OCI-LY1 (cell line): ENCODE results near the gene JAKMIP3.

ENCODE experiments used
- H2AFZ ChIP-seq: fragments of 200-600 bp; sonication (generic), shearing (Covaris generic); 2 replicates; pipeline ENCODE4 v1.6.0; 2014; ENCODE audit warnings: antibody characterized with exemption, mild to moderate bottlenecking, low read length
- H3F3A ChIP-seq: fragments of 200-600 bp; sonication (generic), shearing (Covaris generic); 2 replicates; pipeline ENCODE4 v1.6.0; 2014; ENCODE audit warnings: mild to moderate bottlenecking, antibody characterized with exemption, low read length, moderate library complexity; ENCODE audit not compliant: insufficient read depth
- H3K27ac ChIP-seq: fragments of 200-600 bp; sonication (generic); 2 replicates; pipeline ENCODE4 v1.5.1; 2014; ENCODE audit warnings: low read length, mixed run types, mild to moderate bottlenecking, low read depth; ENCODE audit not compliant: poor library complexity, severe bottlenecking
- H3K27me3 ChIP-seq: fragments of 200-600 bp; sonication (generic); 2 replicates; pipeline ENCODE4 v1.6.0; 2014; ENCODE audit warnings: antibody characterized with exemption, mild to moderate bottlenecking, low read length, moderate library complexity; ENCODE audit not compliant: insufficient read depth
- H3K36me3 ChIP-seq: fragments of 200-600 bp; sonication (generic); 2 replicates; pipeline ENCODE4 v1.6.1; 2014; ENCODE audit warnings: mild to moderate bottlenecking, antibody characterized with exemption, low read length, moderate library complexity, mixed read lengths; ENCODE audit not compliant: insufficient read depth
- H3K4me1 ChIP-seq: fragments of 200-600 bp; sonication (generic); 2 replicates; pipeline ENCODE4 v1.5.1; 2014; ENCODE audit warnings: mild to moderate bottlenecking, low read length, moderate library complexity; ENCODE audit not compliant: insufficient read depth, severe bottlenecking
- H3K4me2 ChIP-seq: fragments of 200-600 bp; sonication (generic), shearing (Covaris generic); 2 replicates; pipeline ENCODE4 v1.6.1; 2014; ENCODE audit warnings: low read length
- H3K4me3 ChIP-seq: fragments of 200-600 bp; sonication (generic); 2 replicates; pipeline ENCODE4 v1.5.1; 2014; ENCODE audit warnings: low read length, low read depth, mild to moderate bottlenecking, mixed read lengths; ENCODE audit not compliant: poor library complexity, severe bottlenecking
- H3K79me2 ChIP-seq: fragments of 200-600 bp; shearing (Covaris generic); 2 replicates; pipeline ENCODE4 v1.6.1; 2016; ENCODE audit warnings: mixed run types, low read length, mixed read lengths; ENCODE audit not compliant: insufficient read depth
- H3K9ac ChIP-seq: fragments of 200-600 bp; sonication (generic), shearing (Covaris generic); 2 replicates; pipeline ENCODE4 v1.6.1; 2014; ENCODE audit warnings: mild to moderate bottlenecking, low read length, mixed read lengths
- H3K9me2 ChIP-seq: fragments of 200-600 bp; sonication (generic), shearing (Covaris generic); 2 replicates; pipeline ENCODE4 v1.6.1; 2014; ENCODE audit warnings: low read depth, mild to moderate bottlenecking, low read length, mixed read lengths
- H3K9me3 ChIP-seq: fragments of 200-600 bp; shearing (Covaris generic); 2 replicates; pipeline ENCODE4 v1.6.1; 2014; ENCODE audit warnings: low read length, mixed read lengths
- H4K20me1 ChIP-seq: fragments of 200-600 bp; sonication (generic), shearing (Covaris generic); 2 replicates; pipeline ENCODE4 v1.6.0; 2016; ENCODE audit warnings: mild to moderate bottlenecking, low read length; ENCODE audit not compliant: insufficient read depth
- CTCF ChIP-seq: fragments of 200-600 bp; sonication (generic), shearing (Covaris generic); IDR thresholded peaks from 2 replicates; pipeline ENCODE4 v1.5.1; 2017; ENCODE audit warnings: mild to moderate bottlenecking, antibody characterized with exemption, low read length, moderate library complexity, mixed read lengths
- EZH2 ChIP-seq: fragments of 200-600 bp; sonication (generic), shearing (Covaris generic); IDR thresholded peaks from 2 replicates; pipeline ENCODE4 v1.8.0; 2017; ENCODE audit warnings: borderline replicate concordance, mixed run types, mild to moderate bottlenecking, antibody characterized with exemption, low read length, moderate library complexity, mixed read lengths

The JAKMIP3 gene

GRCh38 chr10:132062116-132062515 lies 3.6 kb upstream of the JAKMIP3 start:
- Histone ChIP-seq H3K9me3 (no peaks in the 10 kb centered on the region), H3K27ac (no peak overlapping the region), H3K36me3 (no peaks in the 10 kb centered on the region), H3K4me1 (no peaks in the 10 kb centered on the region), H3K27me3 (no peaks in the 10 kb centered on the region), H4K20me1 (no peaks in the 10 kb centered on the region), H3F3A (no peaks in the 10 kb centered on the region), H3K9ac (no peak overlapping the region), H3K4me2 (no peak overlapping the region), H3K9me2 (no peaks in the 10 kb centered on the region), H3K4me3 (no peak overlapping the region), H3K79me2 (no peaks in the 10 kb centered on the region), H2AFZ (no peak overlapping the region)
- TF ChIP-seq EZH2 (no peak), CTCF (no peak)

- no peak overlapping the region for H3K4me3 ChIP-seq
- no peaks in the 10 kb centered on the region for H3K27me3 ChIP-seq
- H3K9me2 ChIP-seq = no peaks in the 10 kb centered on the region
- TF ChIP-seq EZH2 (no peak), CTCF (no peak)
- H4K20me1 ChIP-seq = no peaks in the 10 kb centered on the region
- no peak overlapping the region for H2AFZ ChIP-seq
- H3K79me2 ChIP-seq = no peaks in the 10 kb centered on the region
- no peaks in the 10 kb centered on the region for H3F3A ChIP-seq
- H3K9ac ChIP-seq = no peak overlapping the region
- H3K27ac ChIP-seq = no peak overlapping the region
- no peak overlapping the region for H3K4me2 ChIP-seq
- no peaks in the 10 kb centered on the region for H3K4me1 ChIP-seq
- H3K36me3 ChIP-seq = no peaks in the 10 kb centered on the region
- no peaks in the 10 kb centered on the region for H3K9me3 ChIP-seq
These were observed 2.9 kb upstream of the JAKMIP3 start for GRCh38 chr10:132062641-132063390.

- TF ChIP-seq CTCF (no peak), EZH2 (no peak)
- Histone ChIP-seq H3K4me3 (no peak overlapping the region), H3K27ac (no peak overlapping the region), H3K9ac (no peak overlapping the region), H3K79me2 (no peaks in the 10 kb centered on the region), H3K9me3 (no peaks in the 10 kb centered on the region), H2AFZ (no peak overlapping the region), H3K27me3 (no peaks in the 10 kb centered on the region), H3K4me1 (no peaks in the 10 kb centered on the region), H3K9me2 (no peaks in the 10 kb centered on the region), H3K4me2 (no peak overlapping the region), H3F3A (no peaks in the 10 kb centered on the region), H3K36me3 (no peaks in the 10 kb centered on the region), H4K20me1 (no peaks in the 10 kb centered on the region)
These were observed 2.3 kb upstream of the JAKMIP3 start for GRCh38 chr10:132063432-132063831.
